Astrocyte (in vitro differentiated cells and primary cell): Measurements from ENCODE around the gene GFER. TPM values are rescaled to one million over a fixed set of nuclear protein-coding genes. Genes with fewer than 3 reads are reported as not detected.
A peak's percentile ranks its signal among the peaks of the same experiment; 100 is the strongest.

ENCODE experiments used
- DNase-seq: peaks from one replicate; pipeline ENCODE4 v3.0.0-alpha.2; 2010; ENCODE audit warnings: low read depth
- FAIRE-seq: peaks from 2 replicates; lab custom pipeline; 2011; peaks lifted over from hg19 to GRCh38; lab: Jason Lieb, UNC
- H2AFZ ChIP-seq: 2 replicates; pipeline ENCODE4 v1.6.0; 2012; ENCODE audit warnings: low read depth, low read length, inconsistent platforms
- H3K27ac ChIP-seq: 2 replicates; pipeline ENCODE4 v1.5.1; 2011; ENCODE audit warnings: low read depth, low read length, inconsistent platforms
- H3K27me3 ChIP-seq: 2 replicates; pipeline ENCODE4 v1.6.0; 2011; ENCODE audit warnings: low read length, inconsistent platforms; ENCODE audit not compliant: insufficient read depth
- H3K36me3 ChIP-seq: 2 replicates; pipeline ENCODE4 v1.5.1; 2011; ENCODE audit warnings: low read length, inconsistent platforms; ENCODE audit not compliant: insufficient read depth
- H3K4me1 ChIP-seq: 2 replicates; pipeline ENCODE4 v1.5.1; 2011; ENCODE audit warnings: low read length, inconsistent platforms; ENCODE audit not compliant: insufficient read depth
- H3K4me2 ChIP-seq: 2 replicates; pipeline ENCODE4 v1.6.0; 2012; ENCODE audit warnings: low read length, inconsistent platforms
- H3K4me3 ChIP-seq: 2 replicates; pipeline ENCODE4 v1.5.1; 2011; ENCODE audit warnings: low read depth, mild to moderate bottlenecking, low read length, inconsistent platforms; ENCODE audit not compliant: insufficient read depth
- H3K79me2 ChIP-seq: 2 replicates; pipeline ENCODE4 v1.6.0; 2012; ENCODE audit warnings: mild to moderate bottlenecking, low read length, inconsistent platforms; ENCODE audit not compliant: insufficient read depth
- H3K9ac ChIP-seq: 2 replicates; pipeline ENCODE4 v1.6.0; 2012; ENCODE audit warnings: mild to moderate bottlenecking, low read length, inconsistent platforms
- H3K9me3 ChIP-seq: 2 replicates; pipeline ENCODE4 v1.5.1; 2012; ENCODE audit warnings: low read depth, mild to moderate bottlenecking, low read length, inconsistent platforms; ENCODE audit not compliant: insufficient read depth
- H4K20me1 ChIP-seq: 2 replicates; pipeline ENCODE4 v1.6.0; 2012; ENCODE audit warnings: low read length, inconsistent platforms; ENCODE audit not compliant: insufficient read depth
- H3K27ac Mint-ChIP-seq: one replicate; pipeline ENCODE4 v1.8.0; 2021; ENCODE audit warnings: mild to moderate bottlenecking, mixed read lengths; ENCODE audit not compliant: unreplicated experiment
- H3K27me3 Mint-ChIP-seq: one replicate; pipeline ENCODE4 v1.8.0; 2021; ENCODE audit warnings: low read depth, mixed read lengths; ENCODE audit not compliant: unreplicated experiment
- H3K36me3 Mint-ChIP-seq: one replicate; pipeline ENCODE4 v1.8.0; 2021; ENCODE audit warnings: low read depth, mixed read lengths; ENCODE audit not compliant: unreplicated experiment
- H3K4me1 Mint-ChIP-seq: one replicate; pipeline ENCODE4 v1.8.0; 2021; ENCODE audit warnings: low read depth, mixed read lengths; ENCODE audit not compliant: unreplicated experiment
- H3K4me3 Mint-ChIP-seq: one replicate; pipeline ENCODE4 v1.8.0; 2021; ENCODE audit warnings: mild to moderate bottlenecking, moderate library complexity, mixed read lengths; ENCODE audit not compliant: unreplicated experiment
- H3K9me3 Mint-ChIP-seq: one replicate; pipeline ENCODE4 v1.8.0; 2021; ENCODE audit warnings: mild to moderate bottlenecking, mixed read lengths; ENCODE audit not compliant: unreplicated experiment
- CTCF ChIP-seq: IDR thresholded peaks from 2 replicates; pipeline ENCODE4 v1.5.1; 2011; ENCODE audit warnings: low read depth, mild to moderate bottlenecking, inconsistent platforms, low read length, moderate library complexity; ENCODE audit not compliant: insufficient read depth
- EZH2 ChIP-seq: IDR thresholded peaks from 2 replicates; pipeline ENCODE4 v1.6.1; 2012; ENCODE audit warnings: mild to moderate bottlenecking, low read length, inconsistent platforms; ENCODE audit not compliant: insufficient read depth
- total RNA-seq: library from RNA; stranded (reverse); gene quantifications from 2 replicates; pipeline ENCODE4 v1.2.1, GENCODE V29; 2021

The GFER gene
- total RNA-seq, 1 donor from 2014 or later: 30.4 TPM

DNA sequence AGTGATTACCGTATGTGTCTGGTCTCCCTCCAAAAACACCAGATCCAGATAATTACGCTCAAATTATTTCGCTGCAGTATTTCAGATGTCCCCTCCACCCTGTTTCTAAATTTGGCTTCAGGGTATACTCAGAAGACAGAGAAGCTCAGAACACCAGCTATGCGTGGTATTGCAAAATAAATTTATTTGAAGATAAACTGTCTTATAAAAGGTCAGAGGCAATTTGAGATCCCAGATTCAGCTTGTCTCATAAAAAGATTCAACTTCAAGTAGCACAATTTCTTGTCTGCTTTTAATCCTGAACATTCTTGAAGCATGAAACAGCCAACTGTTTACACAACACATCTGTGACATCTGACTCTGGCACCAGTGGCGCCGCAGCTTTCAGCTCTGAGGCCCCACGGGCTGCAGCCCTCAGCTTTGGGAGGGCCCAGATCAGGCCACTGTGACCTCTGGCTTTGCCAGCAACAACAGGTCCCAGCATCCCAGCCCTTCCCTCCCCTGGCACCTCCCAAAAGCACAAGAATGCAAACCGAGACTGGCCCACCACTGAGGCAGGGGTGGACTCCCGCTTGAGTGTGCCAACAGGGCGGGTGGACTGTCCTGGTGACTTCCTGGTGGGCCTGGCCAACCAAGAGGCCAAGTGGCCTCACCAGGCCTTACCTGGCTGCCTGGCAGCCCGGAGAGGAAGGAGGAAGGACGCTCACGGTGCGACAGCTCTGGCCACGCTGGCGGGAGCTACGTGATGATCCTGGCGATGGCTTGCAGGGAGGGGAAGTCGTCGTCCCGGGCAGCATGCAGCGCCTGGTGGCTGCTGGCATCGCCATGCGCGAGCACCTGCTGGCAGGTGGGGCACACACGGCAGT, 13.7 kb downstream of the GFER start:
- peak; percentile 89 for FAIRE-seq
- Histone ChIP-seq H4K20me1 (peaks cover 35% of the 10 kb centered on the region), H3K4me2 (no peak overlapping the region), H3K27me3 (no peaks in the 10 kb centered on the region), H3K79me2 (peaks cover 17% of the 10 kb centered on the region), H3K27ac (no peak overlapping the region), H3K36me3 (peaks cover 8% of the 10 kb centered on the region), H3K4me1 (peaks cover 3% of the 10 kb centered on the region), H3K4me3 (no peak overlapping the region), H2AFZ (no peak overlapping the region), H3K9ac (no peak overlapping the region), H3K9me3 (no peaks in the 10 kb centered on the region)
- Mint-ChIP-seq H3K27me3 (no peaks in the 10 kb centered on the region), H3K4me1 (peaks cover 2% of the 10 kb centered on the region), H3K9me3 (no peaks in the 10 kb centered on the region), H3K27ac (no peak overlapping the region), H3K36me3 (peaks cover 11% of the 10 kb centered on the region), H3K4me3 (no peak overlapping the region)
- no peak for DNase-seq
- TF ChIP-seq EZH2: no peak
- no peak for TF ChIP-seq CTCF

DNA sequence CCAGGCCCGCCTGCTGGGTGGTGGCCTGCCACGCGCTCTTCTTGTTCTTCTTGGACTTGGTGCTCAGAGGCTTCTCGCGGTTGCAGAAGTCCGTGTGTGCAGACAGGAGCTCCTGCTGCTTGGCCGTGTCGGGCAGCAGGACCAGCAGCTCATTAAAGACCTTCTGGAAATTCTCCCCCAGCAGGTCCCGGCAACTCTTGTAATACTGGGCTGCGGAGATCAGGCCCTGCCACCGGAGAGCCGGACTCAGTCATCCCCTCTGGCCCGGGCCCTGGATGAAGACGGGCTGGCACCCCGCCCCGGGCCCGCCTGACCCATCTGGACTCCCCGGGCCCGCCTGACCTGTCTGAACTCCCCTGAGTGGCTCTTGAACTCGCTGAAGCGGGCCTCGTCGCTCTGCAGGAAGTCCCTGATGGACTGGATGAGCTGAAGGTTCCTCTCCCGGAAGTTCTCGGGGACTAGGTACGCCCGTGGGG, 14.4 kb downstream of the GFER start:
- H3K79me2 ChIP-seq: peaks cover 24% of the 10 kb centered on the region
- peaks cover 2% of the 10 kb centered on the region for H3K4me1 Mint-ChIP-seq
- H3K9me3 ChIP-seq: no peaks in the 10 kb centered on the region
- peaks cover 8% of the 10 kb centered on the region for H3K36me3 ChIP-seq
- H3K36me3 Mint-ChIP-seq: peaks cover 11% of the 10 kb centered on the region
- H3K9me3 Mint-ChIP-seq: no peaks in the 10 kb centered on the region
- no peak overlapping the region for H3K9ac ChIP-seq
- no peak overlapping the region for H3K4me3 Mint-ChIP-seq
- H3K27ac ChIP-seq: no peak overlapping the region
- no peak overlapping the region for H3K4me2 ChIP-seq
- H3K27me3 Mint-ChIP-seq: no peaks in the 10 kb centered on the region
- H3K4me3 ChIP-seq: no peak overlapping the region
- H3K4me1 ChIP-seq: peaks cover 3% of the 10 kb centered on the region
- no peaks in the 10 kb centered on the region for H3K27me3 ChIP-seq
- no peak overlapping the region for H2AFZ ChIP-seq
- TF ChIP-seq CTCF: no peak
- no peak for TF ChIP-seq EZH2
- no peak for DNase-seq
- H4K20me1 ChIP-seq: peaks cover 42% of the 10 kb centered on the region
- no peak for FAIRE-seq
- no peak overlapping the region for H3K27ac Mint-ChIP-seq
